NCI-H345 treated with DMSO at 0.1 percent for 48 hours (cell line): ENCODE results near the gene SOX2.

Experiments
- DNase-seq: peaks from one replicate; lab custom pipeline; 2025; ENCODE audit not compliant: unreplicated experiment; lab: John Stamatoyannopoulos, UW

The SOX2 gene

GRCh38 chr3:181704421-181705085, 7.2 kb upstream of the SOX2 start:
- no peak for DNase-seq

DNA sequence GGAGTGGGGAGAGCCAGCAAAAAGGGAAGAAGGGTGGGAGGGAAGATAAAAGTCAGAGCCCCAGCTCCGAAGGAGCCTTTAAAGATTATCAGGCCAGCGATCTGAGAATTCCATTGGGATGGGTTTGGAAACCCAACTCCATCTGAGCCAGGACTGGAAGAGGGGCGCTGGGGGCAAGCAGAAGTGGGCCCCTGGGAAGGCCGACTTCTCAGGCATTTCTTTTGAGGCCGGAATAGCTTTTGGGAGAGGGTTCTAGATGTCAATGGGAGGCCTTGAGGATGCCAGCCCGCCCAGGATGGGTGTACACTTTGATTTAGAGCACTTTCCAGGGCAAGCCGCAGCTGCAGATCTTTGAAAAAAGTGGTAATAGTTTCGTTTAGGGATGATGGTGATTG, 6.6 kb upstream of the SOX2 start:
- DNase-seq = no peak

DNA sequence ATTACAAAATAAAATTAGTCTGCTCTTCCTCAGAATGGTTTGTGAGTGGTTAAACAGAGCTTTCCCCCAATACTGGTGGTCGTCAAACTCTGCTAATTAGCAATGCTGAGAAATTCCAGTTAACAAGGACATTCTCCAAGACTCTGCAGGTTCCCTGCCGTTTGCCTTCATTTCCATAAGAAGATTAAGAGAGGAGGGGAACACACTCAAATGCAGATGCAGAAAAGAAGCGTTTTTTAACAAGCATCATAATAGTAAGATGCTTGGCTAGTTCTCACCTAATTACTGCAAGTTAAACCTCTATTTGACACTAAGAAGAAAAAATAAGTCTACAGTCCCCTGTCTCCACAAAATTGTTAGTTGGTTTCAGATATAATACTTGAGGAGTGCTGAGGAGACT, 3.7 kb upstream of the SOX2 start:
- DNase-seq = no peak

DNA sequence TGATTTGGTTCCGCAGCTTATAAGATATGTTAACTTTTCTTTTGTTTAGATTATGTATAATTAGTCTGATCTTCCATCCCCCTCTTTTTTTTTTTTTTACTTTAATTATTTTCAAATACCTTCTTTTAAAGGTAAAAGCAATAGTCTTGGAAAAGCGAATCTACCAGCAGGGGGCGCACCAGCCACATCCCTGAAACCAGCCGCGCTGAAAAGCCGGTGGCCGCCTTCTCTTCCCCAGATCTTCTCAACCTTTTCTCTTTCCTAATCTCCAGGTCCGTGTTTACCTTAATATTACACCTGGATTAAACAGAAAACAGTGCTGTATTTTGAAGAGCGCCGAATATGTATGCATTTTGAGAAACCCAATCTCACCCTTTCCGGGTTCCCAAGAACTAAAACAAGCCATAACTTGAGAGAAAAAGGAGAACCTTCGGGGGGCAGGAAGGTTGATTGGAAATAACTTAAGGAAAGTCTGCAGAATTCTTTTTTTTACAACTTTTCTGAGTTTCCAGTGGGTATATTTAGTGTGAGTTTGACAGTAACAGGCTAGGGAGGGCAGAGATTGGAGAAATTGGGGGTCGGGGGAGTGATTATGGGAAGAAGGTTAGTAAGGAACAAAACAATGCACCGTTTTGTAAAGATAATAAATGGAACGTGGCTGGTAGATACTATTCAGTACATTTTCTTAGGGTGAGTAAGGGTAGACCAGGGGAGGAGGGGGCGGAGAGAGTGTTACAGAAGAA, 2.0 kb upstream of the SOX2 start:
- peak; percentile 92 for DNase-seq

GRCh38 chr3:181710345-181711291, 1.1 kb upstream of the SOX2 start:
- peak; percentile 71 for DNase-seq

GRCh38 chr3:181712226-181712552, 464 bp downstream of the SOX2 start:
- DNase-seq = no peak

DNA sequence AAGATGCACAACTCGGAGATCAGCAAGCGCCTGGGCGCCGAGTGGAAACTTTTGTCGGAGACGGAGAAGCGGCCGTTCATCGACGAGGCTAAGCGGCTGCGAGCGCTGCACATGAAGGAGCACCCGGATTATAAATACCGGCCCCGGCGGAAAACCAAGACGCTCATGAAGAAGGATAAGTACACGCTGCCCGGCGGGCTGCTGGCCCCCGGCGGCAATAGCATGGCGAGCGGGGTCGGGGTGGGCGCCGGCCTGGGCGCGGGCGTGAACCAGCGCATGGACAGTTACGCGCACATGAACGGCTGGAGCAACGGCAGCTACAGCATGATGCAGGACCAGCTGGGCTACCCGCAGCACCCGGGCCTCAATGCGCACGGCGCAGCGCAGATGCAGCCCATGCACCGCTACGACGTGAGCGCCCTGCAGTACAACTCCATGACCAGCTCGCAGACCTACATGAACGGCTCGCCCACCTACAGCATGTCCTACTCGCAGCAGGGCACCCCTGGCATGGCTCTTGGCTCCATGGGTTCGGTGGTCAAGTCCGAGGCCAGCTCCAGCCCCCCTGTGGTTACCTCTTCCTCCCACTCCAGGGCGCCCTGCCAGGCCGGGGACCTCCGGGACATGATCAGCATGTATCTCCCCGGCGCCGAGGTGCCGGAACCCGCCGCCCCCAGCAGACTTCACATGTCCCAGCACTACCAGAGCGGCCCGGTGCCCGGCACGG, 991 bp downstream of the SOX2 start:
- DNase-seq = no peak

GRCh38 chr3:181713280-181713647, 1.5 kb downstream of the SOX2 start:
- DNase-seq = no peak

DNA sequence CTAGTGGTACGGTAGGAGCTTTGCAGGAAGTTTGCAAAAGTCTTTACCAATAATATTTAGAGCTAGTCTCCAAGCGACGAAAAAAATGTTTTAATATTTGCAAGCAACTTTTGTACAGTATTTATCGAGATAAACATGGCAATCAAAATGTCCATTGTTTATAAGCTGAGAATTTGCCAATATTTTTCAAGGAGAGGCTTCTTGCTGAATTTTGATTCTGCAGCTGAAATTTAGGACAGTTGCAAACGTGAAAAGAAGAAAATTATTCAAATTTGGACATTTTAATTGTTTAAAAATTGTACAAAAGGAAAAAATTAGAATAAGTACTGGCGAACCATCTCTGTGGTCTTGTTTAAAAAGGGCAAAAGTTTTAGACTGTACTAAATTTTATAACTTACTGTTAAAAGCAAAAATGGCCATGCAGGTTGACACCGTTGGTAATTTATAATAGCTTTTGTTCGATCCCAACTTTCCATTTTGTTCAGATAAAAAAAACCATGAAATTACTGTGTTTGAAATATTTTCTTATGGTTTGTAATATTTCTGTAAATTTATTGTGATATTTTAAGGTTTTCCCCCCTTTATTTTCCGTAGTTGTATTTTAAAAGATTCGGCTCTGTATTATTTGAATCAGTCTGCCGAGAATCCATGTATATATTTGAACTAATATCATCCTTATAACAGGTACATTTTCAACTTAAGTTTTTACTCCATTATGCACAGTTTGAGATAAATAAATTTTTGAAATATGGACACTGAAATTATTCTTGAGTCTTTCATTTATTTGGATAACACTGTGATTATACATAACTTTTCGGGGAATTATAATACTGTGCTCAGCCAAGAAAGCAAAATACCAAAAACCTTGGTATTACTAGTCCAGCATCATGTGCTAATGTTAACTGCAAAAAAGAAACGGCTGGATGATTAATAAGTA, 2.2 kb downstream of the SOX2 start:
- DNase-seq = no peak

GRCh38 chr3:181715571-181716340, 4.0 kb downstream of the SOX2 start:
- no peak for DNase-seq

GRCh38 chr3:181716966-181717365, 5.2 kb downstream of the SOX2 start:
- DNase-seq = no peak

- DNase-seq = no peak
Observed at GRCh38 chr3:181717549-181718171, 5.9 kb downstream of the SOX2 start.

GRCh38 chr3:181718369-181718768, 6.6 kb downstream of the SOX2 start:
- no peak for DNase-seq

- DNase-seq = no peak
Observed at GRCh38 chr3:181718987-181719911, 7.5 kb downstream of the SOX2 start.

- DNase-seq = no peak
Observed at GRCh38 chr3:181719991-181720680, 8.4 kb downstream of the SOX2 start.

GRCh38 chr3:181721046-181721875, 9.5 kb downstream of the SOX2 start:
- DNase-seq = no peak
